Activated CD4-positive, alpha-beta T cell treated with anti-CD3 and anti-CD28 coated beads for 4 hours (primary cell): ENCODE measurements around the gene RASSF4.
A peak's percentile ranks its signal among the peaks of the same experiment; 100 is the strongest.
"Not testable (repeated sequence)": the region's sequence is repeated elsewhere in the genome, so short reads cannot be mapped to it uniquely, and the experiment has no call there.

Experiments
- DNase-seq, 2 donors: peaks; one replicate each; pipeline ENCODE4 v3.0.0-alpha.2; 2020

Gene RASSF4

GRCh38 chr10:44992070-44992731 lies 32.6 kb downstream of the RASSF4 start:
- no peak for DNase-seq

GRCh38 chr10:44992732-44993225 lies 33.2 kb downstream of the RASSF4 start:
- DNase-seq = no peak

DNA sequence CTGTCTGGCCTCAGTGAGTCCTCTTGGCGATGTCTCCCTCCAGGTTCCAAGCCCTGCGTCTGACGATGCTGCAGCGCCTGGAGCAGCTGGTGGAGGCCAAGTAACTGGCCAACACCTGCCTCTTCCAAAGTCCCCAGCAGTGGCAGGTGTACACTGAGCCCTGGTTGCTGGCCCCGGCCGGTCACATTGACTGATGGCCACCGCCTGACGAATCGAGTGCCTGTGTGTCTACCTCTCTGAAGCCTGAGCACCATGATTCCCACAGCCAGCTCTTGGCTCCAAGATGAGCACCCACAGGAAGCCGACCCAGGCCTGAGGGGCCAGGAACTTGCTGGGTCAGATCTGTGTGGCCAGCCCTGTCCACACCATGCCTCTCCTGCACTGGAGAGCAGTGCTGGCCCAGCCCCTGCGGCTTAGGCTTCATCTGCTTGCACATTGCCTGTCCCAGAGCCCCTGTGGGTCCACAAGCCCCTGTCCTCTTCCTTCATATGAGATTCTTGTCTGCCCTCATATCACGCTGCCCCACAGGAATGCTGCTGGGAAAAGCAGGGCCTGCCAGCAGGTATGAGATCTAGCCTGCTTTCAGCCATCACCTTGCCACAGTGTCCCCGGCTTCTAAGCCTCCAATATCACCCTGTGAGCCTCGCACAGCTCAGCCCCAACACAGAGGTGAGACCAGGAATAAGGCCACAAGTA lies 33.8 kb downstream of the RASSF4 start:
- no peak for DNase-seq

DNA sequence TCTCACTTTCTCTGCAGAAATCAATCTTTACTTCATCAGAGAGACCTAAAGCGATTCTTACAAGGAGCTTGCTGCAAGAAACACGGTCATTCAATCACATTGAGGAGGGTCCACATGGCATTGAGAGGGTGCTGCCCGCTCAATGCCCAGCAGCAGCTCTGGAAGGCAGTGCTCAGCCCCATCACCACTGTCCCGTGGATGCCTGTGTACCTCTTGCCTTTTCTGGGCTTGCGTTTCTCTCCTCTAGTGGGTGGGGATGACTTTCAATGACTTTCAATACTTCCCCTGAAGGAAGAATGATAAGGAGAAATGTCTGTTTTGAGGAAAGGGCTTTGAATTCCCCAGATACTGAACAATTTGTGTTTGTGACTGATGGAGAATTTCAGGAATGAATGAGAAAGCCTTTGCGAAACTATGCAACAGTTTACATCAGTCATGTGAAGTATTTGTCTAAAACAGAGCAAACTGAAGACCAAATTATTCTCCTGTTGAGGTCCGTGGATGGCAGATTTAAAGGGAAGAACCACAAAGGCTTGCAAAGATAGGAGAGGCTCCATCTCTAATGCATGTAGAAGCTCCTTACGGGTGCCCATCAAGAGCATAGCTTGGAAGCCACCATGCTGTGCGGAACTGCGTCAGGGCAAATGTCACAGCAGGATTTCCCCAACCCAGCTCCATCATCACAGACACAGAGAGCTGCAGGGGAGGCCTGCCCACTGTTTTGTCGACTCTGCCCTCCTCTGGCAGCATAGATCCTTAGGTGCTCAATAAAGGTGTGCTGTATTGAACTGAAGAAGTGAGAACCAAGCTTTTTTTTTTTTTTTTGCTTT lies 34.5 kb downstream of the RASSF4 start:
- no peak for DNase-seq

DNA sequence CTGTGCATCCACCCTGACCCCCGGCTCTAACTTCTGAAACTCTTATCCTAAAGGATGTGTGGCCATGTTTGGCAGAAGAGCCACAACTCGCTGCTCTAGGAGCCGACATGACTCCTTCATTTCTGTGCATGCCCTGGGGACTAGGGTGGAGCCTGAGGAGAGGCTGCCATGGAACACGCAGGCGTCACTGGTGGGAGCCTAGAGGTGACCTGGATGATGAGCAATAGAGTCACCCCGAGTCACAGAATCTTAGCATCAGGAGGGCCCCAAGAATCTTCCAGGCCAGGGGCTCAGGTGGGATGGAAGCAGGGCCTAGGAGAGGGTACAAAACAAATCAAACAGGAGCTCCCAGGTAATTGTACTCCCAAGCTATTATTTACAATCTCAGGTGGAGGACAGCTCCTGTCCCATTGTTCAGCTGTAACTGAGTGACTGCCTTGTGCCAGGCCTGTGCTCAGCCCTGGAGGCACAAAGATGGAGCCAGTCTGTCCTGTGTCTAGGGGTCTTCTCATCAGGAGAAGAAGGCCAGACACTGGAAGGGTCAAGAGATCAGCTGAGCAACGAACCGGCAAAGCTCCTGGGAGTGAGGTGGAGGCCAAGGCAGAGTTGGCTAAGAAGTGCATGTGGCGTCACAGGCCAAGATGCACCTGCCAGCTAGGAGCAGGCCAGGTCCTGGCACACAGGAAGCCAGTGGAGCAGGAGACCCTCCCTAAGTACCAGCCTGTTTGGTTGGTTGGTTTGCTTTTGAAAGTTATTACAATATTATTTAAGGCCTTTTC lies 35.3 kb downstream of the RASSF4 start:
- no peak for DNase-seq

DNA sequence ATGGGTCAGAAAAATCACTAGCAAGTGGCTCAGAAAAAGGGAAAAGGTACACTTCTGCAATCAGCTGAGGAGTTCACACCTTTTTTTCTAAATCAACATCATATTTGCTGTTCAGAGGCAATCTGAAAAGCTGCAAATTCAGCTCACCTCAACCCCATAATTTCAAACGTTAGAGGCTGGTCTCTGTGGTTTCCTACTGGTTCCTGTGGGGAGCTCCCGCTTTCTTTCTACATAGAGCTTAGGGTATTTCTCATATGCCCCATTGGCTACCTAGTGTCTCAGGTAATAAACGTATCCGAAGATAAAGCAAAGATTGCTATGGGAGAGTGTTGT lies 35.9 kb downstream of the RASSF4 start:
- no peak for DNase-seq

DNA sequence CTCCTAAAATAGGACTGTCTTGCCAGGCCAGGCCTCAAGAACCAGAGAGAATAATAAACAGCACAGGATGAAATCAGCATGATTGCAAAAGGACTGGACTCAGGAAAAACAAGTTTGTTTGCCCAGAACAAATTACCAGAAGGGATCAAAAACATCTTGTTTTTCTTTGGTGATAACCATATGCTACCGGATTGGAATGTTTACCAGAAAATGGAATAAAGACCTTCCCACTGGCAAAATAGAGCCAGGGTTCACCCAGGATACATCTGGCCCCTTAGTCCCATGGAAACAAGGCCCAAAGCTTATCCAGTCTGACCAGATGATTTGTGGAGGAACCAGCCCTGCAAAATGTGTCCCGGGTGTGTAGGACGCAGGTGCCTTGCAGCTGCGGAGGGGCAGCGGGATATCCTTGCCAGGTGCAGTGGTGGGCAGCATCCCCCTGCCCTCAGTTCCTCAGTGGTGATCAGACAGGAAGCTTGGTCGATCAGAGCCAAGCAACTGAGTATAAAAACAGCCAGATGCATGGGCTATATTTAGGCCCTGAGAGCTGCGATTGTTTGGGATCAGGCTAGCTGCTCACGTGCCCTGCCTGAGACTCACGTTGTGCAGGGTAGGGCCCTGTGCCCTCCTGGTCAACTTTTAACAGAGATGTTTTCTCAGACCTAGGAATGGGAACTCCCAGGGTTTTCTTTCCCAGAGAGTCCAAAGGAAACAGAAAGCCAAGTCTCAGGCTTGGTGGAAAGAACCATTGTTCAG lies 36.5 kb downstream of the RASSF4 start:
- DNase-seq = no peak

DNA sequence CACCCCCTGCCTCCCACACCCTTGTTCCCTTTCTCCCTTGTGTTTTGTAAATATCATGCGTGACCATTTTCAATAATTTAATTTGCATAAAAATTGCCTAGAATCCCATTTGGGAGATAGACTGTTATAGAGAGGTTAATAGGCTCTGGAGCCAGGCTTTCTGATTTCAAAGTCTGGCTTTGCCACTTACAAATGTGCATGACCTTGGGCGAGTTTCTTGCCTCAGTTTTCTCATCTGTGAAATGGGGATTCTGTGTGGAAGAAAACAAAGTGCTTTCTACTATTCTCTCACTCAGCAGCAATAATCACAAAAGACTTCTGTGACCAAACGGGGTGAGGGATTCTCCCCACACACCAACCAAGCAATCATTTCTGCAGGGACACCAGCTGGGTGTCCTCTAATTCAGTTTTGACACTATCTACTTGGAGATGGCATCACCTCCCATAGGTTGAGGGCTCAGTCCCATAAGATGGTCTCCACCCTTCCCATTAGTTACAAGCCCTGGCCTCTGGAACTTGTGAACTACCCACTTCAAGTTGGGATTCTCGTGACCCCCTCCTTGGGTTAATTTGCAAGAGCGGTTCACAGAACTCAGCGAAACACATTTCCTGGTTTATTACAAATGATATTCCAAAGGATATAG lies 37.6 kb downstream of the RASSF4 start:
- DNase-seq = no peak

DNA sequence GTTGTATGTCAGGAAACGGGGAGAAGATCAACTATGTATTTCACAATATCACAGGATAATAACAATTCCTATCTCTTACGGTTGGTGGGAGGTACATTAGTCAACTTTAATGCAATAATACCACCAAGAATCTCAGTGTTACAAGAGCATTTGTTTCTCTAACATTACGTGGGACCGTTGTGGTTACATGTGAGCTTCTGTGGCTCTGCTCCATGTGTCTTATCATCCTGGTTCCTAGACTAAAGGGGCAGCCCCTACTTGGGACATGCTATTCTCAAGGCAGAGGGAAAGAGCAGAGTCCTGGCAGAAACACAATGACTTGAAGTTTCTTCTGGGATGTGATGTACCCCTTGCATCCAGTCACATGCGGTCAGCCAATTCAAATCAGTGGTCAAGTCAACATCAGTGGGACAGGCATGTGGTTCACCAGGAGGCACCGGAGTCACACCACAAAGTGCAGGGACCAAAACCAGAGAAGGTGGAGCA lies 38.6 kb downstream of the RASSF4 start:
- DNase-seq = no peak

DNA sequence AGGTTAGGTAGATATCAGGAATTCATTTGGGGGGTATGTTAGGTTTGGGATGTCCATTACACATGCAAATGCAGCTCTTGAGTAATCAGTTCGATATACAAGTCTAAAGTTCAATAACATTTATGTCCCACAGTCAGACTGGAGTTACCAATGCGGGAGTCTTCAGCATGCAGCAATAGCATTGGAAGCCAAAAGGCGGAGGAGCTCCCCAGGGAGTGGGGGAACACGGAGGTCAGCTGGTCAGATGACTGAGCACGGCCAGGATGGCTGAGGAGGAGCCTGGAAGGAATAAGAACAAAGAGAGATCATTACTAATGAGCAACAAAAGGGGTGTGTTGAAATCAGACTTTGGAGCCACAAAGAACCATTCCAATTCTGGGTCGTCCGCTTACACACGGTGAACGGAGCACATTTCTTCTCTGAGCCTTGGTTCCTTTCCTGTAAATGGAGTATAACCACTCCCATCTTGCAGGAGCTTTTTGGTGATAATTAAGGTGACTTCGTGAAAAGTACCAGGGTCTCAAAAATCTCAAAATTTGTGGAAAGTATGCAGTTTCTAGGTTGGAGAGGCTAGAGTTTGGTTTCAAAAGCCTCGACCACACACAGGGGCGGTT lies 40.6 kb downstream of the RASSF4 start:
- DNase-seq = no peak

- DNase-seq = peak; percentile 56 to 65
Observed at GRCh38 chr10:45000752-45001380, 41.3 kb downstream of the RASSF4 start, which contains the start of gene ZNF22. ZNF22 (plus strand) TSS chr10:45000923; CDS start chr10:45003369, 2,446 bp downstream.

DNA sequence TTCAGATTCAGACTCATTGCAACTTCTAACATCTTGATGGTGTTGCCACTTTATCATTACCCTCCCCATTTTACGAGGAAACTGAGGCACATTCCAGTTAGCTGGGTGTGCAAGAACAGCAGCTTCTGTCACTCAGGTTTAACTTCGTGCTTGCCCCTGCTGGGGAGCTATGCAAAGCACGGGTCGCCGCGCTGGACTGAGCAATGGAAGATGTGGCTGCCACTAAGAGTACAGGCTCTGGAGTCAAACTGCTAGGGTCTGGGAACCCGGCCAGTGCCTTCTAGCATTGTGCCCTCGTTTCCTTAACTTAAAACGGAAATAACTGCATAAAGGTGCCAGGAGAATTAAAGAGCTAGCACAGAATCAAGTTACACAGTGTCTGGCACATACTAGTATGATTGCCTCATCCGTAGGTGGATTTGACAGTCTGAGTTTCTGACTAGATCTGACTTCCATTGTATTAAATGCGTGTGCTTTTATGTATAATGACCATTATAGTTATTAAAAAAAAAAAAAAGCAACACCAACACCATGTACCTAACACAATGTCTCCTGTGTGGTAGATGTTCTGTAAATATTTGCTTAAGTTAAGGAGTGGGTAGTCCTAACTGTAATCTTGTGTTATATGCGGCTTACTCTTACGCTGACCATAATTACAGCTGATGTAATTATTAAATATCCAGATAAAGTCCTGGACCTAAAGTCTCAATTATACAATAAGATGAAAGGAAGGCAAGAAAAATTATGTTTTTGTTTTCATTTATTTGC lies 42.0 kb downstream of the RASSF4 start:
- DNase-seq = peak; percentile 39 to 42

- no peak for DNase-seq
Observed at GRCh38 chr10:45003432-45004000, 43.9 kb downstream of the RASSF4 start.

DNA sequence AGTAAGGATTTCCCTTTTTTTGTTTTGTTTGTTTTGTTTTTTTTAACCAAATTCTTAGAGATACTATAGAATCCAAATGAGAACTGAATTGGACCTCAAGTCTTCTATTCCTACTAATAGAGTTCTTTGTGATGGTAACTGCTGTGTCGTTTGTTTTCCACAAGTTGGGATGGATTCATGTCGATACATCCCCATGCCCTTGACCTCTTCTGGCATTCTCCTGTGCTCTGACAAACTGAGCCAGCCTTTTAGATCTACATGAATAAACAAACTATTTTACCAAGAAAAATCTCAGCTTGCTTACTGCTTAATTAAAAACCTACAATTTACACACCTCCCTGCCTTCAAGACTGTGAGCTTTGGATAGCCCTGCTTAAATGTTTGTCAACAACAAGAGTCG lies 45.1 kb downstream of the RASSF4 start:
- no peak for DNase-seq

- DNase-seq = no peak
Observed at GRCh38 chr10:45005284-45005683, 45.7 kb downstream of the RASSF4 start.

GRCh38 chr10:45006276-45007030 lies 46.9 kb downstream of the RASSF4 start:
- DNase-seq = no peak

GRCh38 chr10:45008524-45009161 lies 49.0 kb downstream of the RASSF4 start:
- DNase-seq = peak; percentile 4 to 16

- not testable (repeated sequence) for DNase-seq
Observed at GRCh38 chr10:45014557-45014956, 55.0 kb downstream of the RASSF4 start.
